Activated CD4-positive, alpha-beta T cell treated with anti-CD3 and anti-CD28 coated beads, Interleukin-2, amount 50 U/mL, for 24 hours (primary cell): ENCODE data around the gene NMT1.
A peak's percentile ranks its signal among the peaks of the same experiment; 100 is the strongest.

Source experiments
- DNase-seq, 2 donors: peaks; one replicate each; pipeline ENCODE4 v3.0.0-alpha.2; 2020; ENCODE audit warnings: low read depth in 1 of 2, low spot score in 1 of 2

The NMT1 gene

GRCh38 chr17:45149037-45149668 lies 88.0 kb downstream of the NMT1 start:
- peak; percentile 44 to 66 for DNase-seq

- DNase-seq, result peak; percentile 13 to 43
These were observed 88.8 kb downstream of the NMT1 start for GRCh38 chr17:45149669-45150664.

- DNase-seq, result no peak
These were observed 90.0 kb downstream of the NMT1 start for GRCh38 chr17:45150911-45151809.

DNA sequence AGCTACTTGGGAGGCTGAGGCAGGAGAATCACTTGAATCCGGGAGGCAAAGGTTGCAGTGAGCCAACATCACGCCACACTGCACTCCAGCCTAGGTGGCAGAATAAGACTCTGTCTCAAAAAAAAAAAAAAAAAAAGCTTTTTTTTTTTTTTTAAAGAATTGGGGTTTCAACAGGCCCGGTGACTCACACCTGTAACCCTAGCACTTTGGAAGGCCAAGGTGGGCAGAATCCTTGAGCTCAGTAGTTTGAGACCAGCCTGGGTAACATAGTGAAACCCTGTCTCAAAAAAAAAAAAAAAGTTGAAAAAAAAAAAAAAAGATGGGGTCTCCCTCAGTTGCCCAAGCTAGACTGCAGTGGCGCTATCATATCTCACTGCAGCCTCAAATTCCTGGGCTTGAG lies 93.9 kb downstream of the NMT1 start:
- DNase-seq, result no peak

DNA sequence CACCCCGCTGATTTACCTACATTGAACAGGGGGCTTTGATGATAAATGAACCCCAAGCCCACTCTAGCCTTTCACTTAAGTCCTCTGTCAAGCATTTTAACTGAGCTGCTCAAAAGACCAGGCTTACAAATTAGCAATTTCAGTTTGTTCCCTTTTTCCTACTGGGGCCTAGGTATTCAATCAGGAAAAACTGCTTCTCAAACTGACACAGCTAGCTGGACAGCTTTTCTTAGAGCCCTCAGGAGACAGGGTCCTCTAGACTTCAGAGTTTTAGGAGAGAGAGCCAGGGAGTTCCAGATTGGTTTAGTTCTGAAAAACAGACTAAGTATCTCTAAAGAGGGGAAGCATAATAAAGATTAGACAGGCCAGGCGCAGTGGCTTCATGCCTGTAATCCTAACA lies 94.4 kb downstream of the NMT1 start:
- no peak for DNase-seq

DNA sequence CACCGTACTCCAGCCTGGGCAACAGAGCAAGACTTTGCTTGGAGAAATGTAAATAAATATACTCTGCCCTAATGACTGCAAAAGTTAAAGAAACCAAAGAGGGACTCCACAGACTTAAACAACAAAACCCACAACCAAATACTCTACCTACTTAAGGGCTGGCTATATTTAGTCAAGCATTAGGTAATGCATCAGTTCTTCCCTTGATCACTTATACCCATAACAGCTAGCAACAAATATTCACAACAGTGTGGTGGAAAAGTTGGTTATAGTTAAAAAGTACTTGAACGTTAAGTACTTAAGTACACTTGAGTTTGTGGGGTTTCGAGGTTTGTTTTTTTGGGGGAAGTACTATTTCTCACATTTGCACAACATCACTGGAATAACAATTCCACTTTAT lies 95.1 kb downstream of the NMT1 start:
- DNase-seq, result no peak
